Fibroblast of the aortic adventitia (primary cell): ENCODE measurements around the gene AKAP1. TPM values are rescaled to one million over a fixed set of nuclear protein-coding genes. Genes with fewer than 3 reads are reported as not detected.

Experiments used
- DNase-seq: peaks from one replicate; pipeline ENCODE4 v3.0.0-alpha.2; 2010; ENCODE audit warnings: low read depth
- H3K4me3 ChIP-seq: 2 replicates; pipeline ENCODE4 v1.5.1; 2011; ENCODE audit warnings: low read depth, mild to moderate bottlenecking, control low read depth, low read length, moderate library complexity
- CTCF ChIP-seq: IDR thresholded peaks from 2 replicates; pipeline ENCODE4 v1.5.1; 2011; ENCODE audit warnings: mild to moderate bottlenecking, low read length, control low read depth, inconsistent platforms; ENCODE audit not compliant: insufficient read depth
- total RNA-seq: library from RNA; depleted of rRNA; stranded (reverse); fragments of >200 nt; gene quantifications from 2 replicates; pipeline ENCODE4 v1.2.3, GENCODE V29; 2012; ENCODE audit warnings: low replicate concordance

AKAP1 gene
- total RNA-seq, 1 donor, result 12.9 TPM

- TF ChIP-seq CTCF, result no peak
- no peak for DNase-seq
- H3K4me3 ChIP-seq, result no peak overlapping the region
These were observed 48.4 kb downstream of the AKAP1 start for GRCh38 chr17:57133486-57133885.

DNA sequence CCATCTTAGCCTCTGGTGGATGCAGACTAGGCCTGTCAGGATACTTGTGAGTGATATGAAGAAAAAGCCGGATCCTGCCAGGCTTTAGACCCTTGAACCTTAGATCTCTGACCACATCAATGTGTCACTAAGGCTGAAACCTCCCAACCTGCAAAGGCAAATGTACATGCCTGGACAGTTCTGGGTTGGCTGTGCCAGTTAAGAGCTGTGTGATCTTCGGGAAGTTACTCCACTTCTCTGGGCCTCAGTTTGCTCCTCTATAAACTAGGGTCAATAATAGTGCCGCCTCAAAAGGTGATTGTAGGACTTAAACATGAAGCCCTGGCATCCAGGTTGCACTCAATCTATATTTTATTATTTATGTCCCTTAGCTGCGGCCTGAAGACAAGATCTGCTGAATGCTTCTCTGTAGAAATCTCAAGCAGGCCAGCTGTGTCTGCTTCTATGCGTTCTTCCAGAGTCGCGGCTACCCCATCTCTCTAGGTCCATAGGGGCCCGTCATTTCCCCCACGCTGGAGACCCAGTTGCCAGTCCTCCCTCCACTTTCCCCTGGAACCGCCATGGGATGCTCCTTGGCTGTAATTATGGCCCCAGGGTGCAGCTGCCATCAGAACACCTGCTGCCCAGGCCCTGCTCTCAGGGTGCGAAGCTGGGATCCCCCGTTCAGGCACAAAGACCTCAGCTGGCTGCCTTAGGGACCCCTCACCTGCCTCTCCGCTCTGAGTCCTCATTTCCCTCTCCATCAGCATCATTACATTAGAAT is 50.2 kb downstream of the AKAP1 start:
- no peak for DNase-seq
- H3K4me3 ChIP-seq, result no peak overlapping the region
- no peak for TF ChIP-seq CTCF

DNA sequence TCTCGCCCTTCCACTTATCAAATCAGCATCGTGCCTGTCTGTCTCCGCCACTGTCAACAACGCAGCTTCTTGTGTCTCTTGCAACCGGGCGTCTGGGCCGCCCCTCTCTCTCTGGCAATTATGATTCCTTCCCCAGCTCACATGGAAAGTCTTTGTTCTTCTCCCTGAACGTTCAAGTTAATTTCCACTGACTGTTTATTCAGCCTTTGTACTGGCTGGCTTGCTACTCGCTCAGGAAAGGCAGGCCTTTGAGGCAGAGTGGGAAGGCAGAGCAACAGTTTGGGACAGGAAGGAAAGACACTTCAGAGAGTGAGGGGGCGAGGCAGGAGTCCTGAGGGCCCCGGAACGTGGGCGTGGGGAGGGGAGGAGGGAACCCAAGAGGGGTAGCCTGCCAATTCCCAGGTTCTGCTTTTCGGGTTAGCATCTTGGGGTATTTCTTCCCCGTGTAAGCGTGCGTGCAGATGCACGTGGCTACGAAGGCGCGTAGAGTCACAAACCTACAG is 50.8 kb downstream of the AKAP1 start:
- no peak for TF ChIP-seq CTCF
- H3K4me3 ChIP-seq, result no peak overlapping the region
- DNase-seq, result no peak

DNA sequence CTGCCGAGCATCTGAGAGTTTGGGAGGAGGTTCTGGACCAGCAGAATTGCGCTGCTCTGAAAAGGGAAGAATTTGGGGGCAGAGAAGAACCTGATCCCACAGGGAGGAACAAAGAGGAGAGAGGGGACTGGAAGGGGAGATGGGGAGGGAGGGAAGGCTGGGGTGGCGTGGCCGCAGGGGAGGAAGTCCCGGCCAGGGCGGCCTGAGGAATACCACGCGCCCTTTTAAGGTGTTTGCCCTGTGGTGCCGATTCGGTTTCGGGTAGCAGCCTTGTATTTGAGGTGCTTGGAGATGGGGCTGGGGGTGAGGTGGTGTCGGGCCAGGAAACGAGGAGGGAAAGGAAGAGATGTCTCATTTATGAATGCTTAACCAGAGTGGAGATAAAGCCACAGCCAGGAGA is 51.3 kb downstream of the AKAP1 start:
- no peak overlapping the region for H3K4me3 ChIP-seq
- TF ChIP-seq CTCF, result no peak
- DNase-seq, result no peak

- TF ChIP-seq CTCF, result no peak
- H3K4me3 ChIP-seq, result no peak overlapping the region
- no peak for DNase-seq
These were observed 53.2 kb downstream of the AKAP1 start for GRCh38 chr17:57138030-57138911.

- no peak for TF ChIP-seq CTCF
- DNase-seq, result no peak
- H3K4me3 ChIP-seq, result no peak overlapping the region
These were observed 54.0 kb downstream of the AKAP1 start for GRCh38 chr17:57138956-57139576.
